Spleen (tissue), 13 donors: ENCODE measurements around the gene PRRX2. TPM values are rescaled to one million over a fixed set of nuclear protein-coding genes. Genes with fewer than 3 reads are reported as not detected.

Source experiments
- DNase-seq: peaks from one replicate; pipeline ENCODE4 v3.0.0-alpha.2; 2020
- H3K27ac ChIP-seq, 8 donors: fragments of 200-600 bp; sonication (generic) in 7 of 8; 1 replicate in 4 of 8; 2 replicates in 4 of 8; pipeline versions ENCODE4 v1.5.0 to v1.8.0; 2016 to 2021; ENCODE audit warnings: inconsistent platforms in 4 of 8, mild to moderate bottlenecking in 4 of 8, moderate library complexity in 1 of 8
- H3K27me3 ChIP-seq, 7 donors: fragments of 200-600 bp; sonication (generic) in 6 of 7; replicated peaks in 1 of 7; 1 replicate in 4 of 7; 2 replicates in 3 of 7; pipeline versions ENCODE4 v1.5.0 to v1.8.0; 2016 to 2021; ENCODE audit warnings: inconsistent platforms in 3 of 7, mild to moderate bottlenecking in 1 of 7
- H3K36me3 ChIP-seq, 6 donors: fragments of 200-600 bp; sonication (generic) in 5 of 6; 1 replicate in 4 of 6; 2 replicates in 2 of 6; pipeline versions ENCODE4 v1.5.0 to v1.8.0; 2016 to 2021; ENCODE audit warnings: inconsistent platforms in 2 of 6
- H3K4me1 ChIP-seq, 6 donors: fragments of 200-600 bp; sonication (generic) in 5 of 6; 1 replicate in 3 of 6; 2 replicates in 3 of 6; pipeline versions ENCODE4 v1.5.0 to v1.8.0; 2016 to 2021; ENCODE audit warnings: inconsistent platforms in 3 of 6
- H3K4me3 ChIP-seq, 8 donors: fragments of 200-600 bp; sonication (generic) in 7 of 8; 1 replicate in 4 of 8; 2 replicates in 4 of 8; pipeline versions ENCODE4 v1.5.0 to v1.8.0; 2016 to 2021; ENCODE audit warnings: inconsistent platforms in 4 of 8, mild to moderate bottlenecking in 4 of 8, moderate library complexity in 2 of 8
- H3K9me3 ChIP-seq, 8 donors: fragments of 200-600 bp; sonication (generic) in 7 of 8; 1 replicate in 4 of 8; 2 replicates in 4 of 8; pipeline versions ENCODE4 v1.5.0 to v1.8.0; 2016 to 2021; ENCODE audit warnings: inconsistent platforms in 4 of 8
- POLR2A ChIP-seq, 3 donors: fragments of 450-650 bp; IDR thresholded peaks; one replicate each; pipeline ENCODE4 v1.5.1; 2017; ENCODE audit warnings: antibody characterized with exemption in 3 of 3, mild to moderate bottlenecking in 1 of 3
- POLR2AphosphoS5 ChIP-seq, 3 donors: sonication (generic); formaldehyde crosslinking; IDR thresholded peaks; one replicate each; pipeline ENCODE4 v1.5.1; 2017; ENCODE audit warnings: antibody characterized with exemption in 3 of 3
- WGBS, 5 donors: extraction: QIAGEN DNeasy Blood & Tissue Kit in 3 of 5; methylation state at CpG; one replicate each; pipeline versions ENCODE4 v1.1.5 to v1.1.7; 2013 to 2018; 5-methylcytosine and 5-hydroxymethylcytosine counted together
- intact Hi-C: fragments of 100-400 bp; cut with DNase I; formaldehyde crosslinking; loops from one replicate; pipeline ENCODE4 v1.15.0; 2023; ENCODE audit warnings: low total_unique reads
- long read RNA-seq, 2 donors: transcript quantifications; one replicate each; lab custom pipeline, GENCODE V29; 2026
- polyA plus RNA-seq, 3 donors: library from polyadenylated mRNA; stranded (reverse); fragments of 200-250 nt; gene quantifications; one replicate each; pipeline ENCODE4 v1.2.1, GENCODE V29; 2013
- total RNA-seq, 7 donors: library from RNA; depleted of rRNA in 3 of 7; stranded (reverse); fragments of >200 nt in 3 of 7; fragmentation: NEBNext Ultra II Directional in 4 of 7; extraction: Animal tissue kit (Norgen Biotek cat#: 25700) in 4 of 7; gene quantifications; one replicate each; pipeline versions ENCODE4 v1.1.0 to v1.2.1, GENCODE V29; 2016 to 2021
- TF ChIP-seq, protein P1 (sequence below), 11 experiments: fragments of 200-600 bp in 7 of 11; fragments of 450-650 bp in 4 of 11; sonication (generic) in 4 of 11; IDR thresholded peaks in 8 of 11; conservative IDR thresholded peaks in 3 of 11; 1 replicate in 7 of 11; 2 replicates in 4 of 11; pipeline versions ENCODE4 v1.4.0 to v1.8.0; 2016 to 2021; ENCODE audit warnings: antibody characterized with exemption in 11 of 11, inconsistent platforms in 4 of 11, mild to moderate bottlenecking in 1 of 11
- donor health status: healthy with polysubstance abuse.
- donor health status: DM: no; HTN: no; CAD: no; lungs with moderate emphysema.
- donor health status: DM: no; HTN: no; CAD: no.
- donor health status: Bipolar disorder and iron deficiency.
- donor health status: healthy.
- donor health status: DM: no; HTN: no; CAD: no.
- donor health status: DM: yes; HTN: yes; CAD: no.

PRRX2 gene
- total RNA-seq (under 1 TPM in 2 of 7 donors, not detected in 5; 0.47 to 0.54 TPM), polyA plus RNA-seq (1 to 10 TPM in 1 of 3 donors, under 1 TPM in 2; 0.32 to 1.5 (median 0.83) TPM)
- long read RNA-seq, donor 1, partial matches to known transcripts = 0 of 2 reads
- long read RNA-seq, donor 1, other reads (novel, unspliced or antisense) = 0 of 2 reads
- long read RNA-seq, donor 2, partial matches to known transcripts = 0 of 1 reads
- long read RNA-seq, donor 2, other reads (novel, unspliced or antisense) = 0 of 1 reads

DNA sequence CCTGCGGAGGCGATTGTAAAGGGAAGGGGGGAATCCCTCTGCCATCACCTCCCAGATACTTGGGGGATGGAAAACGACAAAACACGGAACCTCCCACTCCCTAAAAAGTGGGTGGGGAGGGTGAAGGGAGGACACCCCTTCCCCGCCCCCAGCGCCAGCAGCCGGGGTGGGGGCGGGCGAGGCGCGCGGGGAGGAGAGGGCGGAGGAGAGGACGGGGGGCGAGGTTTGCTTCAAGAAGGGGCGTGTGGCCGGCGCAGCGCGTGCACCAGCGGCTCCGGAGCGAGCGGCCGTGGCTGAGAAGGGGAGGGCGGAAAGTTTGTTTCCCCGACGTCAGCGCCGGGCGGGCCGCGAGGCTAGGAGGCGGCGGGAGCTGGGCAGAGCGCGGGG is at the start of gene PRRX2:
Gene PRRX2, plus strand, starts transcription at position 259 of the 387 bp plus-strand sequence. CDS start 221 bp downstream, outside the sequence.
- WGBS, 5 donors = 0 to 2% (median 1%) methylated on average over 4 to 37 of the region's 37 CpGs
- no peak for DNase-seq
- Histone ChIP-seq H3K9me3 (no peaks in the 10 kb centered on the region), H3K36me3 (no peaks in the 10 kb centered on the region), H3K27ac (no peak within 1 kb of the TSS), H3K4me3 (peak within 1 kb of the TSS; percentile 14 to 68 (median 40)), H3K27me3 (peaks cover 0 to 72% (median 30%) of the 10 kb centered on the region in 7 donors), H3K4me1 (peaks cover 0 to 23% (median 18%) of the 10 kb centered on the region in 6 donors)
- intact Hi-C loops = no loop called here
- TF ChIP-seq POLR2A (IDR thresholded peaks at IDR 0.05) (no peak), POLR2AphosphoS5 (IDR thresholded peaks at IDR 0.05) (no peak)
- TF ChIP-seq, protein P1, sequence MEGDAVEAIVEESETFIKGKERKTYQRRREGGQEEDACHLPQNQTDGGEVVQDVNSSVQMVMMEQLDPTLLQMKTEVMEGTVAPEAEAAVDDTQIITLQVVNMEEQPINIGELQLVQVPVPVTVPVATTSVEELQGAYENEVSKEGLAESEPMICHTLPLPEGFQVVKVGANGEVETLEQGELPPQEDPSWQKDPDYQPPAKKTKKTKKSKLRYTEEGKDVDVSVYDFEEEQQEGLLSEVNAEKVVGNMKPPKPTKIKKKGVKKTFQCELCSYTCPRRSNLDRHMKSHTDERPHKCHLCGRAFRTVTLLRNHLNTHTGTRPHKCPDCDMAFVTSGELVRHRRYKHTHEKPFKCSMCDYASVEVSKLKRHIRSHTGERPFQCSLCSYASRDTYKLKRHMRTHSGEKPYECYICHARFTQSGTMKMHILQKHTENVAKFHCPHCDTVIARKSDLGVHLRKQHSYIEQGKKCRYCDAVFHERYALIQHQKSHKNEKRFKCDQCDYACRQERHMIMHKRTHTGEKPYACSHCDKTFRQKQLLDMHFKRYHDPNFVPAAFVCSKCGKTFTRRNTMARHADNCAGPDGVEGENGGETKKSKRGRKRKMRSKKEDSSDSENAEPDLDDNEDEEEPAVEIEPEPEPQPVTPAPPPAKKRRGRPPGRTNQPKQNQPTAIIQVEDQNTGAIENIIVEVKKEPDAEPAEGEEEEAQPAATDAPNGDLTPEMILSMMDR (IDR thresholded peaks at IDR 0.05 in 8 of 11, conservative IDR thresholded peaks at IDR 0.05 in 3 of 11) = no peak

DNA sequence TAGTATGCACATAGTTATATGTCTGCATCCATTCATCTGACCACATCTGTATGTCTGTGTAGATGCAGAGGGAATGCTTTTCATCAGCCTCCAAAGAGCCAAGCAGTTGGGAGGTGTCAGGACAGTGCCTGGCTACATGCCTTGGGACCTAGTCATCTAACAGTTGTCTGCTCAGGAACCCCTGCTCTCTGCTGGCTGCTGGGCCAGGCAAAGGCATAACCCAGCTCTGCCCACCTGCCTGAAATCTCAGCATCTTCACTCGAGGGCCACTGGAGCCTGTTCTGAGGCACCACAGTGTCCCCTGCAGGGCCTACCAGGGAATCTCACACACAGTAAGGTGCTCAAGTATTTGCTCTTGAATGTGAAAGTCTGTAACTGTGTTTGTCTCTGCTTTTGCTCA is 48.3 kb upstream of the PRRX2 start:
- Histone ChIP-seq H3K9me3 (no peaks in the 10 kb centered on the region), H3K27me3 (peaks cover 0 to 45% (median 26%) of the 10 kb centered on the region in 7 donors), H3K36me3 (no peaks in the 10 kb centered on the region), H3K27ac (no peak overlapping the region), H3K4me3 (no peak overlapping the region), H3K4me1 (peaks cover 0 to 30% (median 18%) of the 10 kb centered on the region in 6 donors)
- intact Hi-C loops = no loop called here
- WGBS, 5 donors = 0 to 13% (median 11%) methylated on average over 1 of the region's 1 CpG
- no peak for DNase-seq
- TF ChIP-seq POLR2AphosphoS5 (IDR thresholded peaks at IDR 0.05) (no peak), POLR2A (IDR thresholded peaks at IDR 0.05) (no peak)
- TF ChIP-seq, protein P1 (IDR thresholded peaks at IDR 0.05 in 8 of 11, conservative IDR thresholded peaks at IDR 0.05 in 3 of 11) = no peak

DNA sequence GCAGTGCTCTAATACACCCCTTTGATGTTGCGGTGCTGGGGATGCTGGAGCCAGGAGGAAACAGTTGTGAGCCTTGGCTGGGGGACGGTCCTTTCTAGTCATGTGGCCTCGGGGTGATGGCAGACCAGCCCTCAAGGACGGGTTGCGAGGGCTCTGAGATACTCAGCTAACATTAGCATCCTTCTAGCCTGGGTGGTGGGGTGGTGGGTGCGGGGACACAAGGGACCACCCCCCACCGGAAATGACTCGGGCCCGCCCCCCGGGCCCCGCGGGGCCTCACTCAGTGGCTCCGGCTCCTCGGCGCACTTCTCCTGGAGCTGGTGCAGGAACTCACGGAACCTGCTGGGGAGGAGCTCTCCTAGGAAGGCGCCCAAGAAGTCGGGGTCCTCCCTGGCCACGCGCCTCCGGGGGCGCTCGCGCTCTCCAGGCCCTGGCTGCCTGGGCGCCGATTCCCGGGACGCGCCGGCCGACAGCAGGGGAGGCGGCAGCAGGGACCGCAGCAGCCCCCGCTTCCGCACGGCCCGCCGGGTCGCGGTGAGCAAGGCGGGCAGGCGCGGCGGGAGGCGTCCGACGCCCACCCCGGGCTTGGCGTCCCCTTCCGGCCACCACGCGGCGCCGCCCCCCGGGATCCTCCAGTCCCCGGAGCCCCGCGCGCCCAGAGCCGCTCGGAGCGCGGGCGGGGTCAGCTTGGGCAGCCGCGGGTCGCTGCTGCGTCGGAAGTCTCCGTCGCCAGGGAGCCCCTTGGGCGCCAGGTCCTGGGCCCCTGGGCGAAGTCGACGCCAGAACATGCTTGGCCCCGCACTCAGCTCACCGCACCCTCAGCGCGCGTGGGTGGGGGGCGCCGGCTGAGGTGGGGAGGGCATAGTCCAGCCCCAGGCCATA is 45.4 kb upstream of the PRRX2 start:
- TF ChIP-seq, protein P1 (IDR thresholded peaks at IDR 0.05 in 8 of 11, conservative IDR thresholded peaks at IDR 0.05 in 3 of 11) = peak in 1 of 11 experiments; percentile 20
- no peak for TF ChIP-seq POLR2A (IDR thresholded peaks at IDR 0.05)
- peak; percentile 77 for DNase-seq
- Histone ChIP-seq H3K27me3 (peaks cover 0 to 35% (median 26%) of the 10 kb centered on the region in 7 donors), H3K9me3 (no peaks in the 10 kb centered on the region), H3K36me3 (no peaks in the 10 kb centered on the region), H3K27ac (peak overlapping the region in 3 of 8 donors; percentile 10 to 37 (median 28)), H3K4me3 (peak overlapping the region; percentile 7 to 68 (median 36)), H3K4me1 (peaks cover 9 to 31% (median 25%) of the 10 kb centered on the region in 6 donors)
- 1 to 5% (median 2%) methylated on average over 10 to 82 of the region's 82 CpGs for WGBS, 5 donors
- intact Hi-C loops = no loop called here
